NT2/D1 (cell line): ENCODE measurements around the gene EIF4EBP2.
A peak's percentile ranks its signal among the peaks of the same experiment; 100 is the strongest.

Experiments
- DNase-seq: peaks from one replicate; pipeline ENCODE4 v3.0.0-alpha.2; 2011; ENCODE audit warnings: low read depth, low spot score
- H3K27me3 ChIP-seq: 2 replicates; pipeline ENCODE4 v1.6.0; 2011; ENCODE audit warnings: mild to moderate bottlenecking; ENCODE audit not compliant: insufficient read length, insufficient read depth
- H3K36me3 ChIP-seq: 2 replicates; pipeline ENCODE4 v1.6.1; 2011; ENCODE audit warnings: mild to moderate bottlenecking, low read length, mixed read lengths; ENCODE audit not compliant: insufficient read depth, insufficient read length
- H3K4me1 ChIP-seq: 2 replicates; pipeline ENCODE4 v1.5.1; 2011; ENCODE audit not compliant: insufficient read depth, insufficient read length
- H3K4me3 ChIP-seq: 2 replicates; pipeline ENCODE4 v1.5.1; 2011; ENCODE audit warnings: low read depth; ENCODE audit not compliant: insufficient read length
- H3K9ac ChIP-seq: 2 replicates; pipeline ENCODE4 v1.6.0; 2011; ENCODE audit warnings: low read depth; ENCODE audit not compliant: insufficient read length
- H3K9me3 ChIP-seq: 2 replicates; pipeline ENCODE4 v1.5.1; 2011; ENCODE audit warnings: mild to moderate bottlenecking, low read length; ENCODE audit not compliant: insufficient read depth
- SUZ12 ChIP-seq: IDR thresholded peaks from 2 replicates; pipeline ENCODE4 v1.6.1; 2011; ENCODE audit not compliant: insufficient read length, insufficient read depth; ENCODE audit errors: extremely low read depth
- YY1 ChIP-seq: IDR thresholded peaks from 2 replicates; pipeline ENCODE4 v1.6.1; 2011; ENCODE audit not compliant: insufficient read length, insufficient read depth
- ZNF274 ChIP-seq: IDR thresholded peaks from 2 replicates; pipeline ENCODE4 v1.6.1; 2011; ENCODE audit warnings: mild to moderate bottlenecking, low read depth, low read length

EIF4EBP2 gene, protein sequence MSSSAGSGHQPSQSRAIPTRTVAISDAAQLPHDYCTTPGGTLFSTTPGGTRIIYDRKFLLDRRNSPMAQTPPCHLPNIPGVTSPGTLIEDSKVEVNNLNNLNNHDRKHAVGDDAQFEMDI

DNA sequence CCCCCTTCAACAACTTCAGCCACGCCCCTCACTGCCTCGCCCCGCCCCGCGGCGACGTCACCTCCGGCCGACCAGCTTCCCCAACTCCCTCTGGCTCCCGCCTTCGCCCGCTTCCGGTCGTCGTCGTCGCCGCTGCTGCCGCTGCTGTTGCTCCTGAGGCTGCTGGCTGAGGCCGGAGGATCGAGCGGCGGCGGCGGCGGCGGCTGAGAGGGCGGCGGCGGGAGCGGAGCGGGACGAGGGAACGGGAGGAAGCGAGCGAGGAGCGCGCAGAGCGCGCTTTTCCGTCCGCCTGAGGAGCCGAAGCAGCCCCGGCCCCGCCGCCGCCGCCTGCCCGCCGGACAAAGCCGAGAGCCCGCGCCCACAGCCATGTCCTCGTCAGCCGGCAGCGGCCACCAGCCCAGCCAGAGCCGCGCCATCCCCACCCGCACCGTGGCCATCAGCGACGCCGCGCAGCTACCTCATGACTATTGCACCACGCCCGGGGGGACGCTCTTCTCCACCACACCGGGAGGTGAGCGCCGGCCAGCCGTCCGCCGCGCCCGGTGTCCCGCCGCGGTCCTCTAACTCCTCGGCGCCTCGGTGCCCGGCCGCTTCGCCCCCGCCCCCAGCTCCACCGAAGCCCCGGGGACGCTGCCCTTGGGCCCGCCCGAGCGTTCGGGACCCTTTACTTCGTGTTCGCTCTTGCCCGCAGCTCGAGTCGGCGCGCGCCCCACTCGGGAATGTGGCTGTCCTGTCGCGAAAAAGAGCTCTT lies at the start of gene EIF4EBP2:
TSS of gene EIF4EBP2 (plus strand) at position 110 of the 751 bp plus-strand sequence. CDS start at position 367, 257 bp downstream.
- peak within 1 kb of the TSS; percentile 85 for H3K9ac ChIP-seq
- H3K4me3 ChIP-seq, result peak within 1 kb of the TSS; percentile 80
- no peak for TF ChIP-seq ZNF274
- TF ChIP-seq YY1, result no peak
- TF ChIP-seq SUZ12, result no peak
- no peaks in the 10 kb centered on the region for H3K27me3 ChIP-seq
- DNase-seq, result peak; percentile 93
- H3K36me3 ChIP-seq, result peaks cover 17% of the 10 kb centered on the region
- H3K9me3 ChIP-seq, result peaks cover 6% of the 10 kb centered on the region; the same call in 1 of the 2 replicates
- H3K4me1 ChIP-seq, result no peaks in the 10 kb centered on the region

DNA sequence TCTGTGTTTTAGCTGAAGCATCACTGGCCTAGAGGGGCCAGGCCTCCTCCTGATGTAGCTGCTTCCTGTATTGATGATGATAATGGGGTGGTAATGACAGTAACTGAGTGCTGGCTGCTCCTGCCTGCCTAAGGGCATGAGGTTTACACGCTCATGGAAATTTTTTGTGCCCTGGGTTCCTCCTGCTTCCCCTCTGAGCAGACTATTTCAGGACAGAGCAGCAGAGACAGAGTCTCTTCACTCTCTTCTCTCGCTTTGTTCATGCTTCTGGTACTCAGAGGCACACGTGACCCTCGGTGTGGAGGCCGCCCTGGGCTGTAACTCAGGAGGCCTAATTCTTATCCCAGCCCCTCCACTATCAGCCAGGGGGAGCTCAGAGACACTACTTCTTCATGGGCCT lies 49.4 kb upstream of the EIF4EBP2 start:
- no peak for TF ChIP-seq YY1
- no peak for TF ChIP-seq ZNF274
- no peak for TF ChIP-seq SUZ12
- Histone ChIP-seq H3K4me3 (no peak overlapping the region), H3K27me3 (no peaks in the 10 kb centered on the region), H3K4me1 (no peaks in the 10 kb centered on the region), H3K36me3 (no peaks in the 10 kb centered on the region), H3K9me3 (no peaks in the 10 kb centered on the region), H3K9ac (no peak overlapping the region)
- no peak for DNase-seq

DNA sequence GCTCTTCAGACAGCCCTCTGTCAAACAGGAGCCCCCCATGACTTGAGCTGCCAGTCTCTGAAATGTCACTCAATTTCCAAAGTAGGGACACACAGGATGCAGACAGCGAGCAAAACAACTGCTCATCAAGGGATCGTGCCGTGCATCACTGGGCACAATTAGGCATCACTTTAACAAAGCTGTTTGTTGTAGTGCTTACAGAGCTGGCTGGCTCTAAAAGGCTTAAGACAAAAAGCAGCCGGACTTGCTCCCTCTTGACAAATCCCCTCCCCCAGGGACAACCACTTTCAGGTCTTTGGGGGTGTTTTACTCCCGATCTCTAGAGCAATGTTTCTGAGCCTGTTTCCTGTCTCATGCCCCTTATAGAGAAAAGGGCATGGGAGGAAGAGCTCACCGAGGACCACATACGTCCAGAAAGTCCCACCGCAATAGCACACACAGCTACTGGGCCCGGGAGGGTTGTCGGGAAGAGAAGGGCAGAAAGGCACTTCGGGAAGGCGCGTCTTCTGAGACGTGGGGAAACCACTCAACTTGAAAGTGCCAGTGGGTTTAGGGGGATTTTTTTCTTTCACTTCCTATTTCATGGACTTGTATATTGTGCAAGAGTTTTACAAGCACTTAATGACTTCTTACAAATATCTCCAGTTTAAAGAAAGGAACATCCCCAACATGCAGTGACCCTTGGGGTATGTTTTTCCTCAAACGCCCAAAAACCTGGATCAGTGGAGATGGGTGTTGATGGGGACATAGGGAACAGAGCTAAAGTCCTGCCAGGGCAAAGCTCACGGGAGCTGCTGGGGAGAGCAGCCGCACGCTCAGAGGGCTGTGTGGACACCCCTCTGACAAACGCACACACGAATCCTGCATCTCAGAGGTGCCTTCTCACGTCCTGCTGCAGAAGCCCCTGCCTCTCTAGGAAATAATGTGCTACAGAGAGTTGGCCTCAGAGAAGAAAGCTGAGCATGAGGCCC lies 48.6 kb upstream of the EIF4EBP2 start:
- no peak for DNase-seq
- no peak overlapping the region for H3K4me3 ChIP-seq
- no peaks in the 10 kb centered on the region for H3K9me3 ChIP-seq
- no peaks in the 10 kb centered on the region for H3K27me3 ChIP-seq
- no peak overlapping the region for H3K9ac ChIP-seq
- H3K36me3 ChIP-seq, result no peaks in the 10 kb centered on the region
- TF ChIP-seq SUZ12 (no peak), ZNF274 (no peak), YY1 (no peak)
- no peaks in the 10 kb centered on the region for H3K4me1 ChIP-seq

DNA sequence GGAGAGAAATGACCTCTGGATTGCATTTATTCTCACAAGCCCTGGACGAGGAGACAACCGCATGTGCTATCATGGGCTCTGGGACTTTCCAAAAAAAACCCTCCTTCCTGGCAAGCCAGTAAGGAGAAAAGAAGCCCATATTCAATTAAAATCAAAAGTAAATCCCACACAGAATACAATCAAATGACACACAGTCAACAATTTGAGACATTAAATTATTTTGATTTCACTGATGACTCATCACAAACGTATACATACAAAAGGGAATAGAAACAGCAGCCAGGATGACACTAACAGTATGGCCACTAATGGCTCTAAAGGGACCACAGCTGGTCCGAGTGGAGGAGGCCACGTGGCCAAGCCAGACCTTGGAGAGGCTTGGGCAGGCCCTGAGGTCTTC lies 46.4 kb upstream of the EIF4EBP2 start:
- Histone ChIP-seq H3K4me3 (no peak overlapping the region), H3K27me3 (no peaks in the 10 kb centered on the region), H3K4me1 (no peaks in the 10 kb centered on the region), H3K9ac (no peak overlapping the region), H3K9me3 (no peaks in the 10 kb centered on the region), H3K36me3 (no peaks in the 10 kb centered on the region)
- TF ChIP-seq SUZ12, result no peak
- TF ChIP-seq YY1, result no peak
- no peak for TF ChIP-seq ZNF274
- DNase-seq, result no peak

DNA sequence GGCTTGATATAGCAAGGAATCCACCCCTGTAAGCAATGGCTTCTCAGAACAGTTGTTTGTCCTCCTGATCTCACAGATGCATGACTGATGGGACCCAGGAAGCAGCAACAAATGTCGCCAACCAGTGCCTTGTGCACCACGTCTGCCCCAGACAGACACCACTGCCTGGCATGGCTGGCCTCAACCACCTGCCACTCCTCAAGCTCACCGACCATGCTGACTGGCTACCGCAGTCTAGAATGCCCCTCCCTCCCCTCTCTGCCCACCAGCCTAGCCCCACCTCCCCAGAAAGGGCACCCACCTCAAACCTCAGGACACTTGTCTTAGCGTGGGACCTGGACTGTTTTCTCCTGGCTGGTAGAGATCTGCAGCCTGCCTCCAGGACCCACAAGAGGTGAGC lies 45.5 kb upstream of the EIF4EBP2 start:
- no peaks in the 10 kb centered on the region for H3K9me3 ChIP-seq

DNA sequence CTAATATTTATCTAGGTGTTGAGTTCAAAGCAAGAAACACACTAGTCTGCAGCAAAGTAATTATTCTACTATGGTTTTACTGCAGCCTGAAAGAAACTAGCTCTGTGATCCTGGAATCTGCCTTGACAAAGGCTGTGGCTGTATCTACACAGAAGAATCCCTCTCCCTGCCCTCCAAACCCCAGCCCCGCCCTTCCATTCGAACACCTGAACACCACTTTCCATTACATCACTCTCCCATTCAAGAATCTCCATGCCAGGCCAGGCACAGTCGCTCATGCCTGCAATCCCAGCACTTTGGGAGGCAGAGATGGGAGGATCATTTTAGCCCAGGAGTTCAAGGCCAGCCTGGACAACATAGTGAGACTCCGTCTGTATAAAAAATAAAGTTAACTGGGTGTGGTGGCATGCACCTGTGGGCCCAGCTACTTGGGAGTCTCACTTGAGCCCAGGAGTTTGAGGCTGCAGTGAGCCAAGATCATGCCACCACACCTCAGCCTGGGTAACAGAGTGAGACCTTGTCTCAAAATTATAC lies 44.9 kb upstream of the EIF4EBP2 start:
- no peaks in the 10 kb centered on the region for H3K9me3 ChIP-seq
- H3K4me1 ChIP-seq, result no peaks in the 10 kb centered on the region
- TF ChIP-seq ZNF274 (no peak), SUZ12 (no peak), YY1 (no peak)
- H3K4me3 ChIP-seq, result no peak overlapping the region
- DNase-seq, result no peak
- H3K27me3 ChIP-seq, result no peaks in the 10 kb centered on the region
- H3K9ac ChIP-seq, result no peak overlapping the region
- H3K36me3 ChIP-seq, result no peaks in the 10 kb centered on the region

More for the DNA sequence above, 45.5 kb upstream of the EIF4EBP2 start:
- H3K4me3 ChIP-seq, result no peak overlapping the region
- H3K27me3 ChIP-seq, result no peaks in the 10 kb centered on the region
- TF ChIP-seq SUZ12 (no peak), ZNF274 (no peak), YY1 (no peak)
- H3K9ac ChIP-seq, result no peak overlapping the region
- H3K4me1 ChIP-seq, result no peaks in the 10 kb centered on the region
- DNase-seq, result no peak
- no peaks in the 10 kb centered on the region for H3K36me3 ChIP-seq

DNA sequence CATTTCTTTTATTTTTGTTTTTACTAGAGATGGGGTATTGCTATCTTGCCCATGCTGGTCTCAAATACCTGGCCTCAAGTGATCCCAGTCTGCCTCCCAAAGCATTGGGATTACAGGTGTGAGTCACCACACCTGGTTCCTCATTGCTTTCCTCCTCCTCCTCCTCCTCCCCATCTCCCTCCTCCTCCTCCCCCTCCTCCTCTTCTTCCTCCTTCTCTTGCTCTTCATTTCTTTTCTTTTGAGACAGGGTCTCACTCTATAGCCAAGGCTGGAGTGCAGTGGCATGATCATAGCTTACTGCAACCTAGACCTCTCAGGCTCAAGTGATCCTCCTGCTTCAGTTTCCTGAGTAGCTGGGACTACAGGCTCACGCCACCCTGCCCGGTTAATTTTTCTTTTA lies 43.7 kb upstream of the EIF4EBP2 start:
- Histone ChIP-seq H3K27me3 (no peaks in the 10 kb centered on the region), H3K36me3 (no peaks in the 10 kb centered on the region), H3K9me3 (no peaks in the 10 kb centered on the region), H3K9ac (no peak overlapping the region), H3K4me1 (no peaks in the 10 kb centered on the region), H3K4me3 (no peak overlapping the region)
- no peak for TF ChIP-seq SUZ12
- no peak for TF ChIP-seq ZNF274
- no peak for TF ChIP-seq YY1
- no peak for DNase-seq
